ENCODE data around the gene LGALS7. TPM values are rescaled to one million over a fixed set of nuclear protein-coding genes. Genes with fewer than 3 reads are reported as not detected.
A peak's percentile ranks its signal among the peaks of the same experiment; 100 is the strongest.

LGALS7 gene
- total RNA-seq, 2 experiments from 2014 or later, result not detected

DNA sequence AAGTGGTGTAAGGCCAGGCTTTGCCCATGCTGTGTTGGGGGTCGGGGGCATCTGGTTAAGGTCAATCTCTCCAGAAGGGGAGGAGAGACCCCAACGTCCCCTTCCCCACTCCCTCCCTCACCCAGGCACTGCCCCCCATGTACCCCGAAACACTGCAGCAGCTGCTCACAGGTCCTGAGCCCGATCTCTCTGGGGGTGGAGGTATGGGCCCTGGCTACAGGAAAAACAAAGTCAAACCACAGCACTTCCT, 39.2 kb downstream of the LGALS7 start:
- no peak for DNase-seq (ENCODE audit: low spot score)
- Histone ChIP-seq H3K9me3 (ENCODE audit: low read length) (no peaks in the 10 kb centered on the region), H4K20me1 (ENCODE audit: insufficient read depth, low read length) (no peaks in the 10 kb centered on the region), H3K27ac (ENCODE audit: low read depth, low read length, poor library complexity, severe bottlenecking) (peak overlapping the region; percentile 42), H3K4me2 (ENCODE audit: low read length) (peak overlapping the region; percentile 54), H3K9me2 (ENCODE audit: insufficient read depth, low read length) (no peaks in the 10 kb centered on the region), H3K4me1 (ENCODE audit: insufficient read depth, low read length, poor library complexity, severe bottlenecking) (peaks cover 20% of the 10 kb centered on the region), H3K79me2 (ENCODE audit: insufficient read depth, low read depth, low read length) (no peaks in the 10 kb centered on the region), H3K4me3 (ENCODE audit: low read depth, low read length, poor library complexity, severe bottlenecking) (no peak overlapping the region), H2AFZ (ENCODE audit: low read length) (peak overlapping the region; percentile 16; the same call in 1 of the 2 replicates), H3K36me3 (ENCODE audit: insufficient read depth, low read length) (peaks cover 12% of the 10 kb centered on the region; the same call in 1 of the 2 replicates)
- intact Hi-C loops (cut with micrococcal nuclease; ENCODE audit: unreplicated experiment), result loop anchor here (1.0 kb wide), 1 partner anchor 196 kb away; the partner anchor contains the start of genes MRPS12 and SARS2
- ChIA-PET POLR2A (interaction anchor here (1.4 kb wide), 1 partner anchor 166 kb away, joined by 6 read pairs; the partner anchor contains the start of gene NFKBIB), CTCF (ENCODE audit: unreplicated experiment) (no interaction called here)
- TF ChIP-seq EZH2phosphoT487 (IDR thresholded peaks at IDR 0.05; ENCODE audit: borderline replicate concordance, low read depth, low read length) (no peak), CTCF (conservative IDR thresholded peaks at IDR 0.05; ENCODE audit: low read length) (no peak)
- no TSS peak for BruUV-seq (replicated peaks)

DNA sequence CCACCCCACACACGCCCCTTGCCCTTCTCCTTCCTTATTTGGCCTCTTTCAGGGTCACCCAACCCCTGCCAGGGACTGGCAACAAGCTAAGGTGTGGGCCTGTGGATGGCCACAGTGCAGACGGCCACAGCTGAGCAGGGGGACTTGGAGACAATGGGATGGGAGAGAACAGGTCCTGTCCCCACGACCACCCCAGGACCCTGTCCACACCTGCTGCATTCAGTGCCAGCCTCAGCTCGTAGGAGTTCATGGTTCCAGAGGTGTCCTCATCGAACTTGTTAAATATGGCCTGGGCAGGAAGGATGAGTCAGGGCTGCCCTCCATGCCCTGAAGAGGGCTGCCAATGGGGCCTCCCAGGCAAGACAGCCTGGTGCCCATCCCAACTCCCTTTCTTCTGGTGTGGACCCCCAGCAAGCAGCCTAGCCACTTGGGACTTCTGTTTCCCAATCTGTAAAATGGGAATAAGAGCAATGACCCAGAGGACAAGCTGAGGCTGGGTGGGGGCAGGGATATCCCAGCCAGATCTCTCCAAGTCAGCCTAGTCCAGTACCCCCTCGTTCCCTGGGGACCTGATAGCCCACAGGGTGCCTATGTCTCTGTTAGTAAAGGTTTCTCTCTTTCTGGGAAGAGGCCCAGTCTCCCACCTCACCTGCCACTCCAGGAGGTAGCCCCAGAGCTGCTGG, 39.7 kb downstream of the LGALS7 start:
- intact Hi-C loops (cut with micrococcal nuclease; ENCODE audit: unreplicated experiment), result loop anchor here (1.0 kb wide), 1 partner anchor 197 kb away; the partner anchor contains the start of genes MRPS12 and SARS2
- Histone ChIP-seq H2AFZ (ENCODE audit: low read length) (peak overlapping the region; percentile 16; the same call in 1 of the 2 replicates), H3K9me2 (ENCODE audit: insufficient read depth, low read length) (no peaks in the 10 kb centered on the region), H3K4me2 (ENCODE audit: low read length) (peak overlapping the region; percentile 54), H3K36me3 (ENCODE audit: insufficient read depth, low read length) (peaks cover 15% of the 10 kb centered on the region; the same call in 1 of the 2 replicates), H3K4me3 (ENCODE audit: low read depth, low read length, poor library complexity, severe bottlenecking) (no peak overlapping the region), H3K27ac (ENCODE audit: low read depth, low read length, poor library complexity, severe bottlenecking) (peak overlapping the region; percentile 42), H3K9me3 (ENCODE audit: low read length) (no peaks in the 10 kb centered on the region), H4K20me1 (ENCODE audit: insufficient read depth, low read length) (no peaks in the 10 kb centered on the region), H3K79me2 (ENCODE audit: insufficient read depth, low read depth, low read length) (no peaks in the 10 kb centered on the region), H3K4me1 (ENCODE audit: insufficient read depth, low read length, poor library complexity, severe bottlenecking) (peaks cover 20% of the 10 kb centered on the region)
- ChIA-PET CTCF (ENCODE audit: unreplicated experiment) (no interaction called here), POLR2A (interaction anchor here (0.6 kb wide), 1 partner anchor 167 kb away, joined by 3 read pairs; no protein-coding TSS in a partner anchor)
- DNase-seq (ENCODE audit: low spot score), result peak; percentile 10
- BruUV-seq (replicated peaks), result no TSS peak
- no peak for TF ChIP-seq EZH2phosphoT487 (IDR thresholded peaks at IDR 0.05; ENCODE audit: borderline replicate concordance, low read depth, low read length)

- DNase-seq (ENCODE audit: low spot score), result no peak
- no peak overlapping the region for H3K4me2 ChIP-seq (ENCODE audit: low read length)
- no peaks in the 10 kb centered on the region for H3K9me3 ChIP-seq (ENCODE audit: low read length)
- H2AFZ ChIP-seq (ENCODE audit: low read length), result no peak overlapping the region
- H3K4me1 ChIP-seq (ENCODE audit: insufficient read depth, low read length, poor library complexity, severe bottlenecking), result peaks cover 20% of the 10 kb centered on the region
- H4K20me1 ChIP-seq (ENCODE audit: insufficient read depth, low read length), result no peaks in the 10 kb centered on the region
- no peak for TF ChIP-seq CTCF (conservative IDR thresholded peaks at IDR 0.05; ENCODE audit: low read length)
- no peak for TF ChIP-seq EZH2phosphoT487 (IDR thresholded peaks at IDR 0.05; ENCODE audit: borderline replicate concordance, low read depth, low read length)
- BruUV-seq (replicated peaks), result no TSS peak
- peaks cover 15% of the 10 kb centered on the region; the same call in 1 of the 2 replicates for H3K36me3 ChIP-seq (ENCODE audit: insufficient read depth, low read length)
- no peaks in the 10 kb centered on the region for H3K9me2 ChIP-seq (ENCODE audit: insufficient read depth, low read length)
- H3K4me3 ChIP-seq (ENCODE audit: low read depth, low read length, poor library complexity, severe bottlenecking), result no peak overlapping the region
- no peaks in the 10 kb centered on the region for H3K79me2 ChIP-seq (ENCODE audit: insufficient read depth, low read depth, low read length)
- H3K27ac ChIP-seq (ENCODE audit: low read depth, low read length, poor library complexity, severe bottlenecking), result no peak overlapping the region
- CTCF ChIA-PET (ENCODE audit: unreplicated experiment), result no interaction called here
- POLR2A ChIA-PET, result interaction anchor here (0.6 kb wide), 1 partner anchor 168 kb away, joined by 3 read pairs; no protein-coding TSS in a partner anchor
- intact Hi-C loops (cut with micrococcal nuclease; ENCODE audit: unreplicated experiment), result no loop called here
Measured at GRCh38 chr19:38733241-38733492, 40.1 kb downstream of the LGALS7 start.
